Stimulated activated CD8-positive, alpha-beta memory T cell treated with anti-CD3 and anti-CD28 coated beads, Interleukin-4, amount 100 ng/mL, for 4 hours (primary cell): ENCODE data around the gene TNFAIP8L3.

ENCODE experiments used
- DNase-seq, 2 donors: peaks; one replicate each; pipeline ENCODE4 v3.0.0-alpha.2; 2020; ENCODE audit warnings: low read depth in 2 of 2, low spot score in 1 of 2

TNFAIP8L3 gene

GRCh38 chr15:51117270-51117669 is 22.6 kb upstream of the TNFAIP8L3 start:
- no peak for DNase-seq

DNA sequence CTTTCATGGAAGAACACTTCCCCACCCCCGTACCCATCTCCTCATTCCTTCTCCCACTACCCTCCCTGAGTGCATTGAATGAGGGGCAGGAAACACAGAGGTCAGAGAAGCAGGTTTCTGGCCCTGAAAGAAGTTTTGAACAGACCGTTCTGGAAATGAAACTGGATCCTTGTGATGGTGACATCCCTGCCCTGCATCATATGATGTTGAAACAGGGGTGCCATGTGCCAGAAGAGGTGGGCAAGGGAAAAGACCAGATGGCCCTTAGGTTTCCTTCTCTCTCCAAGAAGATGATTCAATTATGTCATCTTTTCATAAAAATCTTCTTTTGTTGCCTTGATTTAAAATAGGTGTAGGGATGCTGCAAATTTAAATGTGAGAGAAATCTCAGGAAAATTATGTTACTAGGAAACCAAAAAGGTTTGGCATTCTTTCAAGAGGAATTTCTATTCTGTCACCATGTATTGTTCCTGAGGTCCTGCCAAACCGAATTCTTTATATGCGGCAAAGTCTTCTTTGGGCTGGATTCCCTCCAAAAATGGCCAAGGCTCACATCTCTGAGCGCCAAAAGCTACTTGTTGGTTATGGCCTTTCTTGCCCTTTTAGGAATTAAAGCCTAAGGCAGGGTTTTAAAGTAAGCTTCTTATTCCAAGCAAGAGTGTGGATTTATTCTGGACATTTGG is 19.9 kb upstream of the TNFAIP8L3 start:
- DNase-seq, result no peak

DNA sequence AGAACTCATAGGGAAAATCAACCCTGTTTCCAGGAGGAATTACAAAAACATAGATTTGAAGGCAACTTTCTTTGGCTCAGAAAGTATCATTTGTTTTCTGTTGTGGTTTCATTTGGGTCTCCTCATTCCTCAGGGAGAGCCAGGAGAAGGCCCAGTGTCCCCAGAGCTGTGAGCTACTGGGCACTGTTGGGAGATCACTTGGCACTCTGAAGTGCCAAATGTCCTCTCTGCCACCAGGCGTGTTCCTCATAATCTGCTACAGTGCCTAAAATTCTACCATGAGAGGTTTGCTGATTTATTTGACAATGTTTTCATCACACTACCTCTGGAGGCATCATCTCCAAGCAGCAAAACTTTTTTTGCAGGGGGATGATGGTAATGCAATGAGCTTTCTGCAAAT is 17.4 kb upstream of the TNFAIP8L3 start:
- no peak for DNase-seq

GRCh38 chr15:51111061-51111460 is 16.4 kb upstream of the TNFAIP8L3 start:
- DNase-seq, result no peak

- DNase-seq, result no peak
Measured at GRCh38 chr15:51110171-51110570, 15.5 kb upstream of the TNFAIP8L3 start.

DNA sequence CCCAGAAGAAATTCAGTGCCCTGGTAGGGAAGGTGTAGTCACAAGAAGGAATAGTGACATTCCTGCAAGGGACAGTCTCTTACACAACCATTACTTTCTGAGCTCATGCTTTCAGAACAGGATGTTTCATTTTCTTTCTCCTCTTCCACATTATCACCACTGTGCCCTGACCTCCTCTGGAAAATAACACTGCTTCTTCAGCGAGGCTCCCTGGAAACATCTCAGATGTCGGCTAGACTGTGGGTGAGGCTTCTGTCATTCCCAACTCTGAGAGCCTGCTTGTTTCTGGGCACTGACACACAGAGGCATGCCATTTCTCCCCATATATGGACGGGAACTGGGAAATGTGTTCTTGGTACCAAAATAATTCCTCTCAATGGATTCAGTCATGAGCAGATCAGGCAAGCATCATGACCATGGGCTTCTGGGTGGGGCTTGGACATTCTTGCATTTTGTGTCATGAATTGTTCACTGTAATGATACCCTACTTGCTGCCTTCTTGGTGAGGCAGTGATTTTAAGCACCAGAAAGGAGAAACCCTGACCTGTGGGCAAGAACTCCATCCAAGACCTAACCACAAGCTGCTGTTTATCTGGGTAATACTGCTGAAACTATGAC is 14.3 kb upstream of the TNFAIP8L3 start:
- DNase-seq, result no peak

GRCh38 chr15:51107612-51108011 is 12.9 kb upstream of the TNFAIP8L3 start:
- DNase-seq, result no peak

- DNase-seq, result no peak
Measured at GRCh38 chr15:51106481-51106880, 11.8 kb upstream of the TNFAIP8L3 start.

- DNase-seq, result no peak
Measured at GRCh38 chr15:51105430-51106016, 10.8 kb upstream of the TNFAIP8L3 start.

DNA sequence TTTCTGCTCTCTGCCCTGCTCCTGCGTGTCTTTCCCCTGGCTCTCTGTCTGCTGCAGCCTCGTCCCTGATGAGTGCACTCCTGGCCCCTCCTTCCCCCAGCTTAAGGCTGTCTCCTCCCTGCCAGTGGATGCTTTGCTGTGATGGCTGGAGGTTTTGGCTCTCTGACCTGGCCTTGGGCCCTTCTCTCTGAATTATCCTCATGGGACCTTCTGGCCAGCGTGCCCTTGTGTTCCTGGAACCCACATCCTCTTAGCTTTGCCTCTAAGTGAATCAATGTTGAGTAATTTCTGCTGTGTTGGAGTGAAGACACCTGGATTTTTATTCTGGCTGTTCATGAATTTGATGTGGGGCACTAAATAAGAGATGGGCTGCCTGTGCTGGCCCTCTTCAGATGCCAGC is 9.8 kb upstream of the TNFAIP8L3 start:
- no peak for DNase-seq

- DNase-seq, result no peak
Measured at GRCh38 chr15:51103330-51103729, 8.6 kb upstream of the TNFAIP8L3 start.

GRCh38 chr15:51100785-51101489 is 6.2 kb upstream of the TNFAIP8L3 start:
- no peak for DNase-seq

- no peak for DNase-seq
Measured at GRCh38 chr15:51099185-51099584, 4.5 kb upstream of the TNFAIP8L3 start.

- no peak for DNase-seq
Measured at GRCh38 chr15:51098331-51098619, 3.6 kb upstream of the TNFAIP8L3 start.

DNA sequence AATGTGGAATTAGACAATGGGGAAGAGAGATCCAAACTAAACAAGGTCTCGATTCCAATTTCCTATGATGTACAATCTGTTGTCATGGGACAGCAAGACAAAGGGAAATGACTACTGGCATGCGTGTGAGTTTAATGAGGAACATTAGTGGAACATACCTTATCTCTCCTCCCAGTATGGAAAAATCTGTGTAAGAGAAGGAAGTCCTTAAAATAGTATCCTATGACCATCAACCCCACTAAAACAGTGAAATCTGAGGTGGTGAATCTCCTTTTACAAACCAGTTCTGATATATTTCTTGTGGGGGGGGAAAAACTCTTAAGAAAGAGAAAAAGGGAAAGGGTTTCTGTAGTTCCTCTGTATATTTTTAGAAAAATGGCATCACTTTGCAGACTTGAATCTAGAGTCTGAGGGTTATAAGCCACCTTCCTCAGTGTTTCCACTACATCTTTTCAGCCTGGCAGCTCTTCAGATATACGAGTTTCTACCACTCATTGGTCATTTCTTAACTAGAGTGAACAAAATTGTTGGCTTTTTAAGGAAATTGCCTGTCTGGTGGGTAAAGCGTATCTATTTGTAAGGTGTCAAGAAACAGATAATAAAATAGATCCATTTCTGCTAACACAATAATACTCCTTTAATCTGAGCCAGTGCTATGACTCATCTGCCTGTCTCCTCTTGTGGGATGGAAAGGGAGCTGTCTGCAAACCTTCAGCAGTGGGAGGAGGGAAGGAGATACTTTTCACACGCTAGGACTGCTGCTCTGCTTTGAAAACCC is 3.0 kb upstream of the TNFAIP8L3 start:
- no peak for DNase-seq

- no peak for DNase-seq
Measured at GRCh38 chr15:51096976-51097375, 2.3 kb upstream of the TNFAIP8L3 start.

DNA sequence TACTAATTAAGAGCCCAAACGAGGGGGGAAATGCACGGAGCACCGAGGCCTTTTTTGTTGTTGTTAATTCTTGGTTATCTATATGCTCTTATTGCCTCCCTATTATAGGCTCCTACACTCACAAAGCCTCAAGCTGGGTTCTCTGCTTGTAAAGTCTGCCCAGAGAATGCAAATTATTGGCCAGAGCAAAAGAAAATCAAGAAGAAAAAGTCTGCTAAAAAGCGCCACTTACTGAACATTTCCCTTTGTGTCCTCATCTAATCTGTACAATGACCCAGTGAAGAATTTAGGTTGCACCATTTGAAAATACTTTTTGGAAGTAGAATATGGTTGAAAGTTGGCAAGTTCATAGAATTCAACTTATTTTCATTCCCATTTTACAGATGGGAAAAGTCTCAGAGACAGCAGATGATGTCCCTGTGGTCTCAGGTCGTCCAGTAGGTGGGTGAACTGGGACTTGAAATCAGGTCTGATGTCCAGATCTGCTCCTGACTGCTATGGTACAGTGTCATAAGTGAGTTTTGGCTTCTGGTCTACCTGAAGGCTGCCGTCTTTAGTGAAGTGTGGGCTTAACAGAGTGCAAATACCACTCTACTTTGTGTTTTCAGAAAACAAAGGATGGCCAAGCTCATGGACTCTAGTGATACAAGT is 1.1 kb upstream of the TNFAIP8L3 start:
- no peak for DNase-seq

DNA sequence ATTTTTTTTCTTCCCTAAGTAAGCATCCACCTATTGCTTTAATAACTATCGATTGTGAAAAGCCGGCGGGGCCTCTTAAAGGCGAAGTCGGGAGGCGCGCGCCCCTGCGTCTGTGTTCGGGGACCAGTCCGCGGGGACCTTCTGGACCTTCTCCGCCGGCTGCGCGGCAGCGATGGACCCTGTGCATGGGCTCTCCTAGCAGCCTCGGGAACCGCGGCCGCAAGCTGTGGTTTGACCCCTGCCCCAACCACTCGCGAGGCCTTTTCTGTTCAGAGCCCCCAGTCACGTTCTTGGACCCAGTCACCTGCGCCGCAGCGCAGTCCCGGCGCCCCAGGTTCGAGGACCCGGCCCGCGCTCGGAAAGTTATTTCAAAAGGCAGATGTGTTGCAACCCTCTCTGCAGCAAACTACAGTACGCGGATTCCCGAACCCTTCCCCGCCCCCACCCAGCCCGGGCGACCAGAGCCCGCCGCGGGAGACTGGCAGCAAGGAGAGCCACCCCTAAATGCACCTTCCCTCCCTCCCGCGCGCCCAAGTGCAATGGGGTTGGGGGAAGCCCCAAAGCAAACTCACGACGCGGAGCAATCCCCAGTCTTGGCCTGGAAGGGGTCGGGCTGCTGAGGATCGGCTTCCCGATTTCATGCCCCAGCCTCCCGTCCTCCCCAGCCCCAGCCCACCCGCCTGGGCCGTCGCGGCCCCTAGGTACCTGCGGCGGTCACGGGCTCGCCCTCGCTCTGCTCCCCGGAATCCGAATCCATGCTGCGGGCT is 684 bp downstream of the TNFAIP8L3 start:
- DNase-seq, result no peak

GRCh38 chr15:51093488-51093838 is 1.2 kb downstream of the TNFAIP8L3 start:
- no peak for DNase-seq

DNA sequence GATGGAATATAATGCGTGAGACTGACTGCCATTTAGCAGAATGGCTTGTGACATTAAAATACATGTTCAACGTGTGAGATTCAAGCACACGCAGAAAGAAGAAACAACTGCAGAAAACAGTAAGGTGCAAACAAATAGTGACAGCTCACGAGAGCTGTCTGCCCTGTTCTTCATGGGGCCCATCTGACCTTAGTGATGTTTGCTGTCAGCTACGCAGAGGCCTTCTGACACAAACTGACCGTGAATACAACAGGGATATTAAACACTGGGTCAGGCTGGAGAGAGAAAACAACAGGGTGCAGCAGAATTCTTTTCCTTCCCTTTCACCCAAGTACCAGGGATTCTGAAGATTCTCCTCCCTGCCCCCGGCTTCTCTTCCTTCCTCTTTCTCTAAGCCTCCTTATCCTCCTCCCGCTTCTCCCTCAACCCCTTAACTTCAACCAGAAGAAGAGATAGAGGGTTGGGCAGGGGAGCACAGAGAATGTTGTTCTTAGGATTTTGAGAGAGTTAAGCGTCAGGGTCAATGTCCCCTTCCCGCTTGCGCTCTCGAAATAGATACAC is 2.1 kb downstream of the TNFAIP8L3 start:
- DNase-seq, result no peak
